Suprapubic skin (tissue), 4 donors: ENCODE measurements around the gene RBBP8. TPM values are rescaled to one million over a fixed set of nuclear protein-coding genes. Genes with fewer than 3 reads are reported as not detected.
"Not testable (repeated sequence)": the region's sequence is repeated elsewhere in the genome, so short reads cannot be mapped to it uniquely, and the experiment has no call there.

Experiments used
- DNase-seq, 2 donors: peaks; one replicate each; pipeline ENCODE4 v3.0.0-alpha.2; 2019; ENCODE audit warnings: low spot score in 2 of 2
- H3K27ac ChIP-seq: fragments of 200-600 bp; sonication (generic); one replicate; pipeline ENCODE4 v1.5.1; 2019
- H3K27me3 ChIP-seq: fragments of 200-600 bp; sonication (generic); one replicate; pipeline ENCODE4 v1.5.1; 2019
- H3K36me3 ChIP-seq: fragments of 200-600 bp; sonication (generic); one replicate; pipeline ENCODE4 v1.5.1; 2019
- H3K4me1 ChIP-seq: fragments of 200-600 bp; sonication (generic); one replicate; pipeline ENCODE4 v1.5.1; 2019
- H3K4me3 ChIP-seq: fragments of 200-600 bp; sonication (generic); one replicate; pipeline ENCODE4 v1.5.1; 2019; ENCODE audit warnings: mild to moderate bottlenecking
- H3K9me3 ChIP-seq: fragments of 200-600 bp; sonication (generic); one replicate; pipeline ENCODE4 v1.5.1; 2019
- EP300 ChIP-seq: sonication (generic); formaldehyde crosslinking; IDR thresholded peaks from one replicate; pipeline ENCODE4 v1.6.1; 2017; ENCODE audit warnings: antibody characterized with exemption
- POLR2A ChIP-seq, 2 donors: fragments of 450-650 bp; IDR thresholded peaks; one replicate each; pipeline ENCODE4 v1.6.1; 2017; ENCODE audit warnings: antibody characterized with exemption in 2 of 2, mild to moderate bottlenecking in 2 of 2, moderate library complexity in 2 of 2
- POLR2AphosphoS5 ChIP-seq, 3 donors: sonication (generic); formaldehyde crosslinking; IDR thresholded peaks; one replicate each; pipeline ENCODE4 v1.6.1; 2017; ENCODE audit warnings: antibody characterized with exemption in 3 of 3
- WGBS: methylation state at CpG from one replicate; pipeline ENCODE4 v1.1.5; 2018; 5-methylcytosine and 5-hydroxymethylcytosine counted together
- total RNA-seq, 4 donors: library from RNA; depleted of rRNA; stranded (reverse); fragments of >200 nt; gene quantifications; one replicate each; pipeline ENCODE4 v1.1.0, GENCODE V29; 2016
- TF ChIP-seq, protein P1 (sequence below), 2 donors: fragments of 200-600 bp in 1 of 2; fragments of 450-650 bp in 1 of 2; sonication (generic) in 1 of 2; IDR thresholded peaks; one replicate each; pipeline ENCODE4 v1.5.1; 2016 to 2019; ENCODE audit warnings: antibody characterized with exemption in 2 of 2, mild to moderate bottlenecking in 1 of 2, moderate library complexity in 1 of 2

The RBBP8 gene
- total RNA-seq, 4 donors from 2014 or later, result 41.0 to 78.1 (median 67.0) TPM

GRCh38 chr18:22939649-22940048 lies 6.5 kb downstream of the RBBP8 start:
- H3K27me3 ChIP-seq, result no peaks in the 10 kb centered on the region
- H3K27ac ChIP-seq, result no peak overlapping the region
- H3K9me3 ChIP-seq, result no peaks in the 10 kb centered on the region
- TF ChIP-seq EP300 (no peak), POLR2A (IDR thresholded peaks at IDR 0.05) (no peak)
- no peak for DNase-seq
- H3K4me3 ChIP-seq, result no peak overlapping the region
- H3K4me1 ChIP-seq, result peaks cover under 1% of the 10 kb centered on the region
- peaks cover 26% of the 10 kb centered on the region for H3K36me3 ChIP-seq

DNA sequence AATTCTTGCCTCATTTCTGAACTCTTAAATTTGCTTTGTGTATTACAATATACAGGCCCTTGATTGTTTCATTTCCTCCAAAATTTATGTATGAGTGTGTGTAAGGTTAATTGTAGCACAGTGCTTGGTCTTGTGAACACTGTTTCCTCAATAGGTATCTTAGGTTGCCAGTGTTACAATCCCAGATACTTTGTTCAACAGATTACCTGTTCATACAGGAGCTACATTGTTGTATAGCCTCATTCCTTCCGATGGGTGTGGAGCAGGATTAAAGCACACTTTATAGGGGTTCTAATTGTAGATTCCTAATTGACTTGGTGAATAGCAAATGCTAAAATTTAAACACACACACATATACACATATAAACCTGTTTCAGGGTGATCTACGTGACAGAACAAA lies 10.7 kb downstream of the RBBP8 start:
- no peak for DNase-seq
- no peak overlapping the region for H3K27ac ChIP-seq
- H3K9me3 ChIP-seq, result no peaks in the 10 kb centered on the region
- H3K4me1 ChIP-seq, result peaks cover 5% of the 10 kb centered on the region
- H3K4me3 ChIP-seq, result no peak overlapping the region
- TF ChIP-seq POLR2A (IDR thresholded peaks at IDR 0.05) (no peak), POLR2AphosphoS5 (IDR thresholded peaks at IDR 0.05) (no peak), EP300 (no peak)
- TF ChIP-seq, protein P1, sequence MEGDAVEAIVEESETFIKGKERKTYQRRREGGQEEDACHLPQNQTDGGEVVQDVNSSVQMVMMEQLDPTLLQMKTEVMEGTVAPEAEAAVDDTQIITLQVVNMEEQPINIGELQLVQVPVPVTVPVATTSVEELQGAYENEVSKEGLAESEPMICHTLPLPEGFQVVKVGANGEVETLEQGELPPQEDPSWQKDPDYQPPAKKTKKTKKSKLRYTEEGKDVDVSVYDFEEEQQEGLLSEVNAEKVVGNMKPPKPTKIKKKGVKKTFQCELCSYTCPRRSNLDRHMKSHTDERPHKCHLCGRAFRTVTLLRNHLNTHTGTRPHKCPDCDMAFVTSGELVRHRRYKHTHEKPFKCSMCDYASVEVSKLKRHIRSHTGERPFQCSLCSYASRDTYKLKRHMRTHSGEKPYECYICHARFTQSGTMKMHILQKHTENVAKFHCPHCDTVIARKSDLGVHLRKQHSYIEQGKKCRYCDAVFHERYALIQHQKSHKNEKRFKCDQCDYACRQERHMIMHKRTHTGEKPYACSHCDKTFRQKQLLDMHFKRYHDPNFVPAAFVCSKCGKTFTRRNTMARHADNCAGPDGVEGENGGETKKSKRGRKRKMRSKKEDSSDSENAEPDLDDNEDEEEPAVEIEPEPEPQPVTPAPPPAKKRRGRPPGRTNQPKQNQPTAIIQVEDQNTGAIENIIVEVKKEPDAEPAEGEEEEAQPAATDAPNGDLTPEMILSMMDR (IDR thresholded peaks at IDR 0.05), result no peak
- WGBS, result 52% methylated on average over 2 of the region's 2 CpGs
- H3K36me3 ChIP-seq, result peaks cover 16% of the 10 kb centered on the region
- no peaks in the 10 kb centered on the region for H3K27me3 ChIP-seq

- TF ChIP-seq POLR2A (IDR thresholded peaks at IDR 0.05) (no peak), POLR2AphosphoS5 (IDR thresholded peaks at IDR 0.05) (no peak), EP300 (no peak)
- TF ChIP-seq, protein P1 (IDR thresholded peaks at IDR 0.05), result no peak
- WGBS, result 76% methylated on average over 2 of the region's 2 CpGs
- H3K36me3 ChIP-seq, result peaks cover 23% of the 10 kb centered on the region
- H3K9me3 ChIP-seq, result no peaks in the 10 kb centered on the region
- no peak overlapping the region for H3K4me3 ChIP-seq
- no peak overlapping the region for H3K27ac ChIP-seq
- no peaks in the 10 kb centered on the region for H3K27me3 ChIP-seq
- no peak for DNase-seq
- peaks cover 5% of the 10 kb centered on the region for H3K4me1 ChIP-seq
These were observed 13.1 kb downstream of the RBBP8 start for GRCh38 chr18:22946217-22946616.

- H3K4me1 ChIP-seq, result peaks cover 5% of the 10 kb centered on the region
- peaks cover 26% of the 10 kb centered on the region for H3K36me3 ChIP-seq
- 50% methylated on average over 2 of the region's 2 CpGs for WGBS
- no peak for DNase-seq
- no peaks in the 10 kb centered on the region for H3K27me3 ChIP-seq
- H3K9me3 ChIP-seq, result no peaks in the 10 kb centered on the region
- no peak overlapping the region for H3K4me3 ChIP-seq
- no peak for TF ChIP-seq POLR2AphosphoS5 (IDR thresholded peaks at IDR 0.05)
- TF ChIP-seq, protein P1 (IDR thresholded peaks at IDR 0.05), result no peak
- no peak for TF ChIP-seq POLR2A (IDR thresholded peaks at IDR 0.05)
- TF ChIP-seq EP300, result no peak
- H3K27ac ChIP-seq, result no peak overlapping the region
These were observed 13.7 kb downstream of the RBBP8 start for GRCh38 chr18:22946846-22947245.

DNA sequence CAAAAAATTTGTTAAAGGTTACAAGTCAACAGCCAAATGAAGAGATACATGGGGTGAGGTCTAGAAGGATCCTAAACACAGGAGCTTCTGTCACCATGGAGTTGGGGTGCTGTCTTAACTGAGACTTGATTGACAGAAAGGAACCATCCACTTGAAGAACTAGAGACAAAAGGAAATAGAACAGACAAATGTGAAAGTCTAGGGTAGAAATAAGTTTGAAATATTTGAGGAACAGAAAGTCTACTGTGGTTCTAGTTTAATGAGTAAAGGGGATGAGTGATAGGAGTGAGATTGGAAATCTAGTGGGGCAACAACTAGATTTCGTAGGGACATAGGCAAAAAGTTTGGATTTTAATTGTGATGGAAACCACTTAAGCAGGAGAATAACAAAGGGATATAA lies 18.7 kb downstream of the RBBP8 start:
- Histone ChIP-seq H3K9me3 (no peaks in the 10 kb centered on the region), H3K4me3 (no peak overlapping the region), H3K27ac (no peak overlapping the region), H3K4me1 (peaks cover 5% of the 10 kb centered on the region), H3K36me3 (peaks cover 55% of the 10 kb centered on the region), H3K27me3 (no peaks in the 10 kb centered on the region)
- TF ChIP-seq POLR2A (IDR thresholded peaks at IDR 0.05) (no peak), EP300 (no peak), POLR2AphosphoS5 (IDR thresholded peaks at IDR 0.05) (no peak)
- TF ChIP-seq, protein P1 (IDR thresholded peaks at IDR 0.05), result no peak
- WGBS, result 92% methylated on average over 1 of the region's 1 CpG
- no peak for DNase-seq

DNA sequence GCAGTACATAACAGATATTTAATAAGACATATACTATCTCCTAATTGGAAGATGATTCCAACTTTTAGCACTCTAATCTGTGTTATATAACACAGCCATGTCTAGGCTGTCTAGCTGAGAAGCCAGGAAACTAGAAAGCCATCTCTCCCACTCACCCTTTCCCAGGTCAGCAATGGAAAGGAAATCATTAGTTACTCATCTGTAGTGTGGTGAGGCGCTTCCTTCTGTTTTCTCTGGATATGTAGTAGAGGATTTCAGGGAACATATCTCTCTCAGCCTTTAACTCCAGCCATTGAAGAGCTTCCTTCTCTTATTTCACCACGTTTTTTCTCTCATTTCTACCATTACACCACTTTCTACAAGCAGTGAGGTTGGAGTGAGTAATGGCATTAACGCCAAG lies 19.4 kb downstream of the RBBP8 start:
- TF ChIP-seq, protein P1 (IDR thresholded peaks at IDR 0.05), result no peak
- H3K27ac ChIP-seq, result no peak overlapping the region
- WGBS, result 91% methylated on average over 3 of the region's 3 CpGs
- no peaks in the 10 kb centered on the region for H3K9me3 ChIP-seq
- H3K4me1 ChIP-seq, result no peaks in the 10 kb centered on the region
- H3K27me3 ChIP-seq, result no peaks in the 10 kb centered on the region
- H3K4me3 ChIP-seq, result no peak overlapping the region
- no peak for DNase-seq
- peaks cover 55% of the 10 kb centered on the region for H3K36me3 ChIP-seq

DNA sequence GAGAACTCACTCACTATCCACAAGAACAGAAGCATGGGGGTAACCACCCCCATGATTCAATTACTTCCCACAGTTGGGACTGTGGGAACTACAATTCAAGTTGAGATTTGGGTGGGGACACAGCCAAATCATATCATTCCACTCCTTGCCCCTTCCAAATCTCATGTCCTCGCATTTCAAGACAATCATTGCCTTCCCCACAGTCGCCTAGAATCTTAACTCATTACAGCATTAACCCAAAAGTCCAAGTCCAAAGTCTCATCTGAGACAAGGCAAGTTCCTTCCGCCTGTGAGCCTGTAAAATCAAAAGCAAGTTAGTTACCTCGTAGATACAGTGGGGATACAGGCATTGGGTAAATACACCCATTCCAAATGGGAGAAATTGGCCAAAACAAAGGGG lies 20.9 kb downstream of the RBBP8 start:
- 95% methylated on average over 4 of the region's 4 CpGs for WGBS
- not testable (repeated sequence) for DNase-seq, H3K4me1 ChIP-seq, H3K27ac ChIP-seq, H3K9me3 ChIP-seq, H3K4me3 ChIP-seq, H3K27me3 ChIP-seq
- peaks cover 55% of the 10 kb centered on the region for H3K36me3 ChIP-seq
